ENCODE measurements around the gene SFXN2. TPM values are rescaled to one million over a fixed set of nuclear protein-coding genes. Genes with fewer than 3 reads are reported as not detected.
"Not testable (repeated sequence)": the region's sequence is repeated elsewhere in the genome, so short reads cannot be mapped to it uniquely, and the experiment has no call there.

Gene SFXN2, protein sequence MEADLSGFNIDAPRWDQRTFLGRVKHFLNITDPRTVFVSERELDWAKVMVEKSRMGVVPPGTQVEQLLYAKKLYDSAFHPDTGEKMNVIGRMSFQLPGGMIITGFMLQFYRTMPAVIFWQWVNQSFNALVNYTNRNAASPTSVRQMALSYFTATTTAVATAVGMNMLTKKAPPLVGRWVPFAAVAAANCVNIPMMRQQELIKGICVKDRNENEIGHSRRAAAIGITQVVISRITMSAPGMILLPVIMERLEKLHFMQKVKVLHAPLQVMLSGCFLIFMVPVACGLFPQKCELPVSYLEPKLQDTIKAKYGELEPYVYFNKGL
- total RNA-seq (2014; rRNA removed; shearing (Covaris generic)), result 2.0 and 2.4 TPM in 2 replicates
- polyA plus RNA-seq (2014; cell fraction: nucleus; rRNA removed), result 25.1 and 37.0 TPM in 2 replicates

DNA sequence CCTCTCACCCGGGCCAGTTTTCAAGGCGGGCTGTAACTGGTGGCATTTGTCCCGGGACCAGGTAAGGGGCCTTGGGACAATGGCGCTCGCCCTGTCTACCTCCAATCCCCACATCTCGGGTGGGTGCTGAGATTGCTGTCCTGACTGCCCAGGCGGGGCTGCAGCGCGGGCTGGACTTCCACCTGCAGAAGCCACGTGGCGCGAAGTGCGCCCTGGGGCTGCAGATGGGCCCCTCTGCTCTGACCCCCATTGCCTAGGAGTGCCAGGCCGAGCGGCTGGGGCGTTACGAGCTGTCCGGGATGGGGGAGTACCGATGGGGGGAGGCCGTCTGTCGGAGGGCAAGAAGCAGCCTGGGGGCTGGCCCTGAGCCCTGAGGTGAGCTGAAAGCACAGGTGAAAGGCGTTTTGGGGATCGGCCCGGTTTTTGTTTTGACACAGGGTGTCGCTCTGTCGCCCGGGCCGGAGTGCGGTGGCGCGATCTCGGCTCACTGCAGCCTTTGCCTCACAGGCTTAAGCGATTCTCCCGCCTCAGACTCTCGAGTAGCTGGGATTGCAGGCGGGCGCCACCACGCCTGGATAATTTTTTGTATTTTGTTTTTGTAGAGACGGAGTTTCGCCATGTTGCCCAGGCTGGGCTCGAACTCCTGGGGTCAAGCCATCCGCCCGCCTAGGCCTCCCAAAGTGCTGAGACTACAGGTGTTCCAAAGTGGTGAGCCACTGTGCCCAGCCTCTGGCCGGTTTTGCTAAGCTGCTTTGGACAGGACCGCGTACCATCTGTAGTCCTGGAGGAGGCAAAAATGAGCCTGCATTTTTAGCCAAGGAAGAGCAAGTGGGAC is at the start of gene SFXN2:
Gene SFXN2 (plus strand): TSS at position 16 of the 835 bp plus-strand sequence. CDS start 12,001 bp downstream, outside the sequence.
- no peak for DNase-seq (ENCODE audit: extremely low read depth, low read depth)

DNA sequence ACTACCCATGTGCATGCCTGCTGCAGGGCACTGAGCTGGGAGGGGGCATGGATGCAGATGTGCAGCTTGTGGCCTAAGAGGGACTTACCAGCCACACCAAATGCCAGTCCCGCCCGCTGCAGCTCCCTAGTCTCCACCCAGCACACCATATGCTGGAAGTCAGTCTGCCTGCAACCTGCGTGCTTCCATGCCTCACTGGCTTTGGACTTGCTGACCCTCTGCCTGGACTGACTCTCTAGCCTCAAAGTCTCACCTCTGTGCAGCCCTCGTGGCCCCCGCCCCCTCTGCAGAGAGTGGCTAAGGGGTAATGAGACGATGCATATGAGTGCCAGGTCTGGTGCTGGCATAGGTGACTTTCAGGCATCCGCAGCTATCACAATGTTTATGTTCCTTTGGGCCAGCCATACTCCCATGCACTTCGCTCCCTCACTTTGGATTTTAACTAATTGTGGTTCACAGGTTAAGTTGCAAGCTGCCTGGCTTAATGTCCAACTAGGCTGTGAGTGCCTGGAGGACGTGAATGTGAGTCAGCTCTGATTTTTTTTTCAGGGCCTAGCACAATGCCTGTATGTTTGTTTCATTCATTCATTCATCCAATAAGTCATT is 48.4 kb upstream of the SFXN2 start:
- no peak for DNase-seq (ENCODE audit: extremely low read depth, low read depth)

DNA sequence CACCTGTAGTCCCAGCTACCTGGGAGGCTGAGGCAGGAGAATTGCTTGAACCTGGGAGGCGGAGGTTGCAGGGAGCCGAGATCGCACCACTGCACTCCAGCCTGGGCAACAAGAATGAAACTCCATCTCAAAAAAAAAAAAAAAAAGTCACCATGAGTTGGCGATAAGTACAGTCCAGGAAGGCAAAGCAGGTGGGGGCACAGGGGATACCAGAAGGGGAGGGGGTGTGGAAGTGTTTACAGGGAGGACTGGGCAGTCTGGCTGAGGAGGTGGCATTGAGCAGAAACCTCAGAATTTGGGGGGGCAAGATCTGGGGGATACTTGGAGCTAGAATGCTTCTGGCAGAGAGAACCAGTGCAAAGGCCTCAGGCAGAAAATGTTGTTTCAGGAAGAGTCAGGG is 47.0 kb upstream of the SFXN2 start:
- DNase-seq (ENCODE audit: extremely low read depth, low read depth), result not testable (repeated sequence)

DNA sequence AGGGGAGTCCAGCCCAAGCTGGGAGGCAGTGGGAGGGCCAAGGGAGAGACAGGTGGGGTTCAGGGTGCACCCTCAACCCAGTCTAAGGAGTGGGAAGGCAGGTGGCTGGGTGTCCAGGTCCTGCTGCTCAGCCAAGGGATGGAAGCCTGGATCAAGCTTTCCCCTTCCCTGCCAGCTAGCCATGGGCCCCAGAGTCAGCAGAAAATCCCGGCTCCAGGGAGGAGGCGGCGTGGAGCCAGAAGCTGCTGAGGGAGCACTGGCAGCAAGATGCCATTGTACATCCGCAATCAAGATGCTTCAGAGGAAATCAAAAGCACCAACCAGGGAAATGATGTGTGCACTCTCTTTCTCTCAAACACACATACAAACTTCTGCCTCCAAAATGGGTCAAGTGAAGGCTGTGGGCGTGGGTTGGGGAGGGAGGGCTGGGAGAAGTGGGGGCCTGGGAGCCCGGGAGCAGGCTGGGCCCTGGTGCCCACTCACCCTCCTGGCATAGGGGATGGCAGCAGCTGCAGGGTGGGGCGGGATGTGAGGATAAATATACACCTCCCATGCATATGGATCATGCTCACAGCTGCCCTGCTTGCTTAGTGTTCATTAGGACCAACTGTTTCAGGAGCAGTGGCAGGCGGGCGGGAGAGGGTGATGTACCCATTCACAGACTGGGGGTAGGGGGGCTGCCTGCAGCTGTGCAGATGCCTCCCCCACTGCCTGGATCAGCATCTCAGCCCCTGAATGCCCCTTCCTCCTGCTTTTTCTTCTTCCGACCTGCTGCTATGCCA is 45.9 kb upstream of the SFXN2 start:
- DNase-seq (ENCODE audit: extremely low read depth, low read depth), result no peak

DNA sequence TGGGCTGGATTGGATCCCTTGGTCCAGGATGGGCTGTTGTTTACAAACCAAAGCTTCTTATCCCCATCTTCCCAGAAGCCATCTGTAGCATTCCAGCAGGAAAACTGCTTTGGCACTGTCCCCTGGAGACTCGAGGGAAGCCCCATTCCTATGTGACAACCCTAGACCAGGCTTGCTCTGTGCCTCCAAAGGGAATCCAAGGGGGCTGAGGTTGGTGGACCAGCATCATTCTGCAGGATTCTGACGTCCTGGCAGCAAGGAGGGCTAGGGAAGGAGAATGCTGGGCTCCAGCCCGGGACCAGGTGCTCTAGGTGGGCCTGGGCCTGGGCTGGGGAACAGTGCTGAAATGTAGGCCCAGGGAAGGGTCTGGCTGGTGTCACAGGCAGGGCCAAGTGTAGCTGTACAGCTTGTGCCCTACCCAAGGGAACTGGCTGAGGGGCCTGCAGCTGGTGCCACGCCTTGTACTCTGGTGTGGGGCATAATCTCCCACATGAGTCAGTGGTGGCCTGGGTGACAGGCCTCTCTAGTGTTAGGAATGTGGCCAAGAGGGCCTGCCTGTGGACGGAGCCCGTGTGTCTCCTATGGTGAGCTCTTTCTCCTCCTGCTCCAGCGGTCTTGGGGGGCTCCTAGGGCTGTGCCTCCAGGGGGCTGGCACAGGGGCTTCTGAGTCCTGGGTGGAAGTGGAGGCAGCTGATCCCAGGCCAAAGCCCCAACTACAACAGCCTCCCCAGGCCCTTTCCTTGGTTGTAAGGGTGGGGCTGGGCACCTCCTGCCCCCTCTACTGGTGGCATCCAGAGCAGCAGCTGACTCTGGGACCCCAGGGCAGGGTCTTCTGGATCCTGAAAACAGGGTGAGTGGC is 45.0 kb upstream of the SFXN2 start:
- no peak for DNase-seq (ENCODE audit: extremely low read depth, low read depth)

DNA sequence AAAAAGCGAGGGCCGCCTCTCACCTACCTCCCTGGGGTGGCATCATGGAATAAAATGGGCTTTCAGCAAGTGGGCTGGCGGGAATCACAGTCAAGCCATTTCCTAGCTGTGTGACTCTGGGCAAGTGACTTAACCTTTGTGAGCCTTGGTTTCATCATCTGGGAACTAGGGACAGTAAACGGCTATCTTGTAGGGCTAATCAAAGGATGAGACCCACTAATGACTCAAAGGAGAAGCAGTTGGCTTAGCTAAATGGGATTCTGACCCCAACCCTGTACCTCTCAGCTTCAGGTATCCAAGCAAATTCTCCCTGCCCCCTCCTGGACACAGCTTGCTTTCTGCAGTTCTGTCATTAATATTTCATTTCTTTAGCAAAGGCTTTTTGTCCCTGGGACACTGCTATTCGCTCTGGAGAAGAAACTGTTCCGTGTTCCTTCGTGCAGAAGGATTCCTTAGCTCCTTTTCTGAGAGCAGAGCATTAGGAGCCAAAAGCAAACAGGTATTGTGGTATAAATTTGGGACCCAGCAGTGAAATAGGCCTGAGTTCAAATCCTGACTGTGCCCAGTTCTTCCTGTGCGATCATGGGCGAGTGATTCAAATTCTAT is 44.3 kb upstream of the SFXN2 start:
- no peak for DNase-seq (ENCODE audit: extremely low read depth, low read depth)

DNA sequence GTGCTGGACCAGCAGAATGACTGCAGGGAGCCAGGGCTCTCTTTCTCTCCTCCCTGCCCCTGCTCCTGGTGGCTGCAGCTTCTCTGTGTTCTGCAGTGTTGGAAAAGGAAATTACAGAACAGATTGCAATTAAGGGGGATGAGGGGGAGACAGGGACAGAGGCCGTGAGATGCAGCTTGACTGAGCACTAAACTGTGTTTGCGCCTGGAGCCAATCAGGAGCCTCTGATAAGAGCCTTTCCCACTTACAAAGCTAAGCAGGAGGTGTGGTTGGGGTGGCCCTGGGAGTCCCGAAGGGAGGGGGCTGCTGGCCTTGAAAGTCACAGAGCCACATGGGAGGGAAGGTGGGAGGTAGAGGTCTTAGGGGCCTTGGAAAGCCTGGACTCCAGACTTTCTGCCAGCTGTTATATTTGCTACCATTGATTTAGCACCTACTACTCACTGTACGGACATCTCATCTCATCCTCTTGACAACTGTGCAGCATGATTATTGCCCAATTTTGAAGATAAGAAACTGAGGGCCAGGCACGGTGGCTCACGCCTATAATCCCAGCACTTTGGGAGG is 43.5 kb upstream of the SFXN2 start:
- no peak for DNase-seq (ENCODE audit: extremely low read depth, low read depth)

DNA sequence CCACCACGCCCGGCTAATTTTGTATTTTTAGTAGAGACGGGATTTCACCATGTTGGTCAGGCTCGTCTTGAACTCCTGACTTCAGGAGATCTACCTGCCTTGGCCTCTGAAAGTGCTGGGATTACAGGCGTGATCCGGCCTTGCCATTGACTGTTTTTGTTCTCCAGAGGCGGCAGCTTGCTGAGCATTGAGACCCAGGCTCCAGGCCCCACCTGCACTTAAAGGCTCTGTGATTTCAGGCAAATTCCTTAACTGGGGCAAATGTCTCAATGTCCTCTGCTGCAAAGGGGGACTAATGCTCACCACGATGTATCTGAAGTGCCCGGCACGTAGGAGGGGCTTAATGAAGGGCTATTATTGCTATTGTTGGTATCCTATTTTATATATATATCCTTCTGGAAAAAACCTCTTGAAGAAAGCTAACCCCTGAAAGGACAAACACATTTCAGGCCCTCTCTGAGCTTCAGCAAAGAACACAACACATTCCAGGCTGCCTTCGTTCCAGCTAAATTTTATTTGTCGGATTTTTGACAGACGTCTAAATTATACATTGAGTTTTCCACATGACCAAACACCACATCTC is 41.1 kb upstream of the SFXN2 start:
- no peak for DNase-seq (ENCODE audit: extremely low read depth, low read depth)

DNA sequence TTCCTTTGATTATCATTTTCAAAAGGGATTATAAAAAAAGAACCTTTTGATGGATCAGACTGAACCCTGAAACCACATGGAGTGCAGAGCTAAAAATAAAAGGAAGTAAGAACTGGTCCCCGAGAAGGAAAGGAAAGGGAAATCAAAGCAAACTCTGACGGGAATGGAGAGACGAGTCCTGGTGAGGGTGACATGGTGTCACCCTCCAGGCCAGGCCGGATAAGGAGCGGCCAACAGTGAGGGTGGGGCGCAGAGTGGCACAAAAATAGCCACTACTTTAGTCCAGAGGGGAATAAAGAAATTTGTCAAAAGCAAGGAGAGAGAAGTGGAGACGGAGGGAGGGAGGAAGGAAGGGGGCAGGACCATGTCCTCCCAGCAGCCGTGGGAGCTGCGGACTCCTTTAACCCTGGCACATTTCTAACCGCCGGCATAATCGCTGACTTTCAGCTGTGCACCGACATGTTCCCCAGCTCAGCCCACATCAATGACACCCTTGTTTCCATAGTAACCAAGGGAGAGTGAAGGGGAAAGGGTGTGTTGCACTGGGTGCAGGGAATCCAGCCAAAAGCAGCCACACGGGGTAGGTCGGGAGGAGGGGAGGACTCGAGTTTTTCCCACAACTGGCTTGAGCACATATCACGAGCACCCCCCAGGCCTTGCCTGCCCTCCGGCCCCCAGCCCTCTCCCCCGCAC is 40.5 kb upstream of the SFXN2 start:
- DNase-seq (ENCODE audit: extremely low read depth, low read depth), result no peak

DNA sequence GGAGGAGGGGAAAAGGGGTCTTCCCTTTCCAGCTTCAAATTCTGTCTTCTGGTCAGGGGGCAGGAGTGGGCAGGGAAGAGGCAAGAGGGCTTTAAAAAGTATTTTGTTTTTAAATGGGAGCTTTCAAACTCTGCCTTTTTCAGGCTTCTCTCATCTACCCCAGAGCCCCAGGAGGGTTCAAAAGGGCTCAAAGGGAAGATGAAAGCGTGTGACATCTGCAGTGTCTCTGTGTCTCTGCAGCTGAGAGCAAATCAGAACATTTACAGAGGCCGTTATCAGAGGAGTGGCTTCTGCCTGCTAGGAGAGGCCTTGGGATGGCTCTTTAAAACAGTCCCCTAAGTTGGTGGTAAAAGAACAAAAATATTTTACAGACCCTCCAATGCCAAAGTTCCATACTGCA is 39.9 kb upstream of the SFXN2 start:
- no peak for DNase-seq (ENCODE audit: extremely low read depth, low read depth)

DNA sequence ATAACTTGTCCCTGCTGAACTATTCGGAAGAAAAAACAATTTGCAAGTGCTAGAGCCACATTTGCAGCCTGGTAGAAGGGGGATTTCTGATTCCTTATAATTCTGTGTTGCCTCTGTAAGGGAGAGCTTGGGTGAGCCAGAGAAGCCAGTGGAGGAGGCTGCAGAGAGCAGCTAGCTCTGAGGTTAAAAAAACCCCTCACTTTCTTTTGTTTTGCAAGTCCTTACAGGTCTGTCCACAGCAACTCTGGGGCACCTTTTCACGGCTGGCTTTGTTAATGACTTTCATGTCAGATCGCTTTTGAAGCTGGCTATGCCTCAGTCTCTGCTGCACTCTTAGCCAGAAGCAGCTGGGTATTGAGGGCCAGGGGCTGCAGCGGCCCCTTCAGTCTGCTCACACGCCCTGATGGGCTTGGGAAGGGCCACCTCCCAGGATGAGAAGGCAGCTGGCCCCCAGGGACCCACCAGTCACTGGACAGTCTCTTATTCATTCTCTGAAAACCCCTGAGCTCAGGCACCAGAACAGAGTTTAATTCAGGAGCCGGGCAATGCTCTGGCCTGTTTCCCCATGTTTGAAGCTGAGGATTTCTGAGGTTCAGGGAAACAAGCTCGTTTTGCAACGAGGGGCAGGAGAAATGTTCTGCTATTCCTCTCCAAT is 39.3 kb upstream of the SFXN2 start:
- DNase-seq (ENCODE audit: extremely low read depth, low read depth), result no peak

DNA sequence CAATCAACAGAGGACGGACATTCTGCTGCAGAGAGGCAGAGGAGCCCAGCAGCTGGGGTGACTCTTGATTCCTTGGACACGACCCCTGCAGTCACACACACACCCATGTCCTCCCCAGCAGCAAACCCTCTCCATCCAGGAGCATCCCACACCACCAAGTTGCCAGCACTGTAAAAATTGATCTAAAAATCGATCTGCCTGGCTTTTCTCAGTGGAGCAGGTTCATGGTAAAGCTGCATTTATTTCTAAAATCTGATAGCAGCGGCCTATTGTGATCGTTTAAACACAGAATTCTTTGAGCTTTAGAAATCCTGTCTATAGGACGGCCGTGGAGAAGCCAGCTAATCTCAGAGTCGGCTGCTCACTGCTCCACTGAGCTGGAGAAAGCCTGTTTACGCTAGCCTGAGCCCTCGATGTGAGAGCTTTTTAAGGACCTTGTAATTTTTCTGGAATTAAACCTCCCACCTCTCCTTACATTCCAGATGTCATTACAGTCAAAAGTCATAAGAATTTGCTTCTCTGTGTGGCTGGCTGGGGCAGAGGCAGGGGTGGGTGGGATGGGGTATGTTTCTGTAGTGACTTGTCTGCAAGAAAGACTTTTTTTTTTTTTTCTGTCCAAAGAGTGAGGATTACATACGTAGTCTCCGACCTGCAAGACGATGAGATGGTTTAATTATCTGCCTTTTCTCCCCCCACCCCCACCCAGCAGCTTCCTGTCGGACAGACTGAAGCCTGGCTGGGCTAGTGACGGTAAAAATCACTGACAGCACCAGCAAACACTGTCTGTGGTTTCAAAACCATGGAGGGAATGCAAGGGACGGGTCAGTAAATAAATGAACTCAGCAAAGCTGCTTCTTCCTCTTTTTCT is 38.5 kb upstream of the SFXN2 start:
- DNase-seq (ENCODE audit: extremely low read depth, low read depth), result no peak

DNA sequence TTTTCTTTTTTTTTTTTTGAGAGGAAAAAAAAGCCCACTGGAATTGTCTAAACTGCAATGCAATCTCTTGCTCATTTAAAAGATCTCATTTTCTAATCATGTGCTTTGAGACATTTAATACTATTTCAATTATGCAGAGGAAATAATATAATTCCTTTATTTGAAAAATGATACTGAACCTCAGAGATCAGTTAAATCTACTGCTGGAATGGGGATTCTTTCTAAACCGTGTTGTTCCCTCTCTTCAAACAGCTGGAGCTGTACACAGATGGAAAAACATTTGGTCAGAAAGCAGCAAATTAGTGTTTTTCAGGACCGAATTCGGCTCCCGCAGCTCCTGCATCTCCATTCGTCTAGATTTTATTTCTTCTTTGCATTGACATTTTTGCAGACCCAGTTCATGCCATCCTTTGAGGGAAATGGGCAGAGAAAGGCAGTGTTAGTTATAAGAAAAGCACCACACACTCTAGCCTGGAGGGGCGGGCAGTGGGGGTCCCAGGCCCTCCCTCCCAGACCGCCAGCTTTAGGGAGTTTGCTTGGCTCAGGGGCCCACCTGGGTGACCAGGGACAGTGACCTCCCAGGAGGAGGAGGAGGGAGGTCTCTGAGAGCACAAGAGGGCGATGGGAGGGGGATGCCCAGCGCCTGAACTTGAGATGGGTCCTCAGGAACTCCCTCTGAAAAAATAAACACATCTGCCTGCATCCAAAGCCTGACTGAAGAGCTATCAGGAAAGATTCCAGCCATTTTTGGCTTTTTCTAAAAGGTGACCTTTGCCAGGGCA is 37.7 kb upstream of the SFXN2 start:
- no peak for DNase-seq (ENCODE audit: extremely low read depth, low read depth)

DNA sequence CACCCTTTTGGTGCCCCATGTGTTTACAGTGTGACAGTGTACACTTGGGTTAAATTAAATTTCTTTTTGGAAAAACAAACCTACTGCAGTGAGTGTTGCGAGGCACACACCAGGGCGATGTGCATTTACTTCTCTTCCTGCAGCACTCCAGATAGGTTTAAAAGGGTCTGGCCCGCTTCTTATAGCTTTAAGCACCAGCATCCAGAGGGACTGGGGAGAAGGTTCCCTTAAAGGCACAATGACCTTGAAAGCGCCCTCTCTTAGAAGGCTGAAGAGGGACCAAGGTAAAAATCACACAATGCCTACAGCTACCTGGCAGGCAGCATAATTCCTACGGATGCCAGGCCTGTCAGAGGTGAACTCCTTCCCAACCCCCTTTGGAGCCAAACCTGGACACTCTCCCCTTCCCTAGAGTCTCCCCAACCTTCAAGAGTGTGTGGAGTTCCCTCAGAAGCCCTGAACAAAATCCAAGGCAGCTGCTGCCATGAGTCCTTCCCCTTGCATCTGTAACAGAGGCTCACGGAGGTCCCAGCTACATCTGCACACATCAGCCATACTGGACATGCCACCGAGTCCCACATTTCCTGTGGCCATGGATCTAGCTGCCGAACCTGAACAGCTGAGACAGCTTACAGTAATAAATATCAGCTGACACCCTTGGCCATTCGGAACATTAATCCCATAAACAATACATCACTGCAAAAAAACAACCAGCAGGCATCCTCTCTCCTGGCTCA is 36.9 kb upstream of the SFXN2 start:
- DNase-seq (ENCODE audit: extremely low read depth, low read depth), result no peak

DNA sequence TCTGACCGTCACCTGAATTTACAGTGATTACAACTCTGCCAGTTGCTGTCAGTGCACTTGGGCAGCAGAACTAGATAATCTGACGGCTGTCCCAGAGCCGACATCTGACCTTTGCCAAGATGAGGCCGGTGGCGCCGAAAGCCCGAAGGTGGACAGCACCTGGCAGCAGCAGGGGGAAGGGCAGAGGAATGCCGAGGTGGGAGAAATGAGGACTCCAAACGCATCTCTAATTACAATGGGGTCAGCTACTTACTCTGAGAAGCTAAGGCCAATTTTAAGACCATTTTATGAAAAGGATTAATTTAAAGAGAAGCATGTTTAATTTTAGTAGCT is 36.4 kb upstream of the SFXN2 start:
- no peak for DNase-seq (ENCODE audit: extremely low read depth, low read depth)
